Measurements from ENCODE around the gene ELOF1. TPM values are rescaled to one million over a fixed set of nuclear protein-coding genes. Genes with fewer than 3 reads are reported as not detected.

ELOF1 gene
- polyA plus RNA-seq, 1 of the 3 experiments (the other 2 are of a cell fraction): 157 TPM

DNA sequence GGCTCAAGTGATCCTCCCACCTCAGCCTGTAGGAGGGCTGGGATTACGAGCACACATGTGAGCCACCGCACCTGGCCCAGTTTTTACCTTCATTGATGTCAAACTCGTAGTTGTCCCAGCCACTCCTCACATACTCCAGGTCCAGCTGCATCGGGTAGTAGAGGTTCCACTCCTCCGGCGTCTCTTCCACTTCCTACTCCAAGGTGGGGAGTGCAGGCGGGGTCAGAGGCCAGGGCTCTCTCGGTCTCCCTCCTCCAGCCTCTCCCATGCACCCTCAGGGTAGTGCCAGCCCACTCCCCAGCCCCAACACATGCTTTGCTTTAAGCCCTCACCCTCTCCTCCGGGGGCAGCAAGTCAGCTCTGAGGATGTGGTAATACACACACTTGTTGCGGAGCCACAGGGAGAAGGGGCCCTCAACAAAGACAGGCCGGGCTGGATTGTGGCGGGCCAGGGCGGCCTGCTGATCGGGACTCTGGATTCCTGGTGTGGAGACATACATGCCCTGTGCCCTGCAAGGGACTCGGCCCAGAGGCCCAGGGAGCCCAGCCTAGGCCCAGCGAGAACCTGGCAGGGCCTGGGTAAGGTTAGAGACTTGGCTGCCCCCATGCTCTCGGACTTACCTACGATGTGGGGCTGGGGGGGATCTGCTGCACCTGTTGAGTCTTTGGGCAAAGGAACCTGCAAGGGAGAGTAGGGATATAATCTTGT is 51.5 kb downstream of the ELOF1 start:
- Histone ChIP-seq H3K36me3 (replicated peaks in 1 of 2; ENCODE audit: control insufficient read depth in 1 of 2, insufficient read depth in 2 of 2, low read length in 1 of 2) (peaks cover 0 to 3% of the 10 kb centered on the region in 2 experiments), H3K4me3 (ENCODE audit: low read depth in 2 of 2, low read length in 1 of 2) (no peak overlapping the region), H3K9me2 (no peaks in the 10 kb centered on the region), H3F3A (replicated peaks; ENCODE audit: insufficient read depth) (peaks cover 7% of the 10 kb centered on the region), H4K20me1 (ENCODE audit: insufficient read depth) (no peaks in the 10 kb centered on the region), H2AFZ (ENCODE audit: low read depth) (no peak overlapping the region), H3K27me3 (ENCODE audit: insufficient read depth) (no peaks in the 10 kb centered on the region), H3K9ac (no peak overlapping the region), H3K4me1 (ENCODE audit: control insufficient read depth in 1 of 2, insufficient read depth in 2 of 2, low read depth in 1 of 2, low read length in 1 of 2) (peaks cover 9 to 12% of the 10 kb centered on the region in 2 experiments; a peak in 2 of 4 replicates), H3K79me2 (ENCODE audit: insufficient read depth) (peaks cover 21% of the 10 kb centered on the region; the same call in 1 of the 2 replicates), H3K27ac (ENCODE audit: low read depth in 2 of 2, low read length in 1 of 2) (no peak overlapping the region), H3K4me2 (no peak overlapping the region), H3K9me3 (no peaks in the 10 kb centered on the region)
- ChIA-PET POLR2A (no interaction called here), CTCF (interaction anchor here (1.0 kb wide), 1 partner anchor 25 kb away, joined by 3 read pairs; no protein-coding TSS in a partner anchor)
- no peak for DNase-seq
- WGBS (ENCODE audit: low lambda C conversion rate): 93% methylated on average over 14 of the region's 18 CpGs
- TF ChIP-seq FOXM1 (IDR thresholded peaks at IDR 0.05; ENCODE audit: low read depth) (no peak), RAD21 (IDR thresholded peaks at IDR 0.05; ENCODE audit: low read length) (no peak), YY1 (IDR thresholded peaks at IDR 0.05; ENCODE audit: low read depth) (no peak), RFX5 (IDR thresholded peaks at IDR 0.05; ENCODE audit: low read length) (no peak), EZH2phosphoT487 (IDR thresholded peaks at IDR 0.05; ENCODE audit: borderline replicate concordance, low read depth) (no peak), MXI1 (IDR thresholded peaks at IDR 0.05; ENCODE audit: low read depth, low read length) (no peak)
- TF ChIP-seq, protein P1, sequence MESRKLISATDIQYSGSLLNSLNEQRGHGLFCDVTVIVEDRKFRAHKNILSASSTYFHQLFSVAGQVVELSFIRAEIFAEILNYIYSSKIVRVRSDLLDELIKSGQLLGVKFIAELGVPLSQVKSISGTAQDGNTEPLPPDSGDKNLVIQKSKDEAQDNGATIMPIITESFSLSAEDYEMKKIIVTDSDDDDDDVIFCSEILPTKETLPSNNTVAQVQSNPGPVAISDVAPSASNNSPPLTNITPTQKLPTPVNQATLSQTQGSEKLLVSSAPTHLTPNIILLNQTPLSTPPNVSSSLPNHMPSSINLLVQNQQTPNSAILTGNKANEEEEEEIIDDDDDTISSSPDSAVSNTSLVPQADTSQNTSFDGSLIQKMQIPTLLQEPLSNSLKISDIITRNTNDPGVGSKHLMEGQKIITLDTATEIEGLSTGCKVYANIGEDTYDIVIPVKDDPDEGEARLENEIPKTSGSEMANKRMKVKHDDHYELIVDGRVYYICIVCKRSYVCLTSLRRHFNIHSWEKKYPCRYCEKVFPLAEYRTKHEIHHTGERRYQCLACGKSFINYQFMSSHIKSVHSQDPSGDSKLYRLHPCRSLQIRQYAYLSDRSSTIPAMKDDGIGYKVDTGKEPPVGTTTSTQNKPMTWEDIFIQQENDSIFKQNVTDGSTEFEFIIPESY (IDR thresholded peaks at IDR 0.05; ENCODE audit: borderline replicate concordance, low read depth): no peak
- TF ChIP-seq, protein P2, sequence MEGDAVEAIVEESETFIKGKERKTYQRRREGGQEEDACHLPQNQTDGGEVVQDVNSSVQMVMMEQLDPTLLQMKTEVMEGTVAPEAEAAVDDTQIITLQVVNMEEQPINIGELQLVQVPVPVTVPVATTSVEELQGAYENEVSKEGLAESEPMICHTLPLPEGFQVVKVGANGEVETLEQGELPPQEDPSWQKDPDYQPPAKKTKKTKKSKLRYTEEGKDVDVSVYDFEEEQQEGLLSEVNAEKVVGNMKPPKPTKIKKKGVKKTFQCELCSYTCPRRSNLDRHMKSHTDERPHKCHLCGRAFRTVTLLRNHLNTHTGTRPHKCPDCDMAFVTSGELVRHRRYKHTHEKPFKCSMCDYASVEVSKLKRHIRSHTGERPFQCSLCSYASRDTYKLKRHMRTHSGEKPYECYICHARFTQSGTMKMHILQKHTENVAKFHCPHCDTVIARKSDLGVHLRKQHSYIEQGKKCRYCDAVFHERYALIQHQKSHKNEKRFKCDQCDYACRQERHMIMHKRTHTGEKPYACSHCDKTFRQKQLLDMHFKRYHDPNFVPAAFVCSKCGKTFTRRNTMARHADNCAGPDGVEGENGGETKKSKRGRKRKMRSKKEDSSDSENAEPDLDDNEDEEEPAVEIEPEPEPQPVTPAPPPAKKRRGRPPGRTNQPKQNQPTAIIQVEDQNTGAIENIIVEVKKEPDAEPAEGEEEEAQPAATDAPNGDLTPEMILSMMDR (IDR thresholded peaks at IDR 0.05): no peak
- TF ChIP-seq, protein P3, sequence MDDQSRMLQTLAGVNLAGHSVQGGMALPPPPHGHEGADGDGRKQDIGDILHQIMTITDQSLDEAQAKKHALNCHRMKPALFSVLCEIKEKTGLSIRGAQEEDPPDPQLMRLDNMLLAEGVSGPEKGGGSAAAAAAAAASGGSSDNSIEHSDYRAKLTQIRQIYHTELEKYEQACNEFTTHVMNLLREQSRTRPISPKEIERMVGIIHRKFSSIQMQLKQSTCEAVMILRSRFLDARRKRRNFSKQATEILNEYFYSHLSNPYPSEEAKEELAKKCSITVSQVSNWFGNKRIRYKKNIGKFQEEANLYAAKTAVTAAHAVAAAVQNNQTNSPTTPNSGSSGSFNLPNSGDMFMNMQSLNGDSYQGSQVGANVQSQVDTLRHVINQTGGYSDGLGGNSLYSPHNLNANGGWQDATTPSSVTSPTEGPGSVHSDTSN (IDR thresholded peaks at IDR 0.05): no peak

DNA sequence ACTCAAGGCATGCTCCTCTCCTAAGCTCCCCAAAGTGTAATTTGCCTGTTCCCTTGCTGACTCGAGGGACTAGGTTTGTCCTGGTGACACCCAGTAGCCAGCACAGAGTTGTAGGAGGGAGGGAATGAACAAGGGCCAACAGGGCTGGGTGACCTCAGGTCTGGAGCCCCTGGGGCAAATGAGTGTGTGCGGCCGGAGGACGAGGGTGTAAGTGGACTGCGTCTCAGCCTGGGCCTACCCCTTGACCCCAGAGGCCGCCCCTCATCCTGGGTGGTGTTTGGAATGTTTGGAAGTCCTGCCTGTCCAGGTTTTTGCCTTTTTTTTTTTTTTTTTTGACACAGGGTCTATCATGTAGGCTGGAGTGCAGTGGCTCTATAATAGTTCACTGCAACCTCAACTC is 52.1 kb downstream of the ELOF1 start:
- Histone ChIP-seq H4K20me1 (ENCODE audit: insufficient read depth) (no peaks in the 10 kb centered on the region), H3K9me3 (no peaks in the 10 kb centered on the region), H3K27me3 (ENCODE audit: insufficient read depth) (no peaks in the 10 kb centered on the region), H3K4me2 (no peak overlapping the region), H3K4me3 (ENCODE audit: low read depth in 2 of 2, low read length in 1 of 2) (no peak overlapping the region), H3K79me2 (ENCODE audit: insufficient read depth) (peaks cover 22% of the 10 kb centered on the region; the same call in 1 of the 2 replicates), H3K36me3 (replicated peaks in 1 of 2; ENCODE audit: control insufficient read depth in 1 of 2, insufficient read depth in 2 of 2, low read length in 1 of 2) (peaks cover 0 to 3% of the 10 kb centered on the region in 2 experiments), H3K9ac (no peak overlapping the region), H3F3A (replicated peaks; ENCODE audit: insufficient read depth) (peaks cover 7% of the 10 kb centered on the region), H3K9me2 (no peaks in the 10 kb centered on the region), H3K4me1 (ENCODE audit: control insufficient read depth in 1 of 2, insufficient read depth in 2 of 2, low read depth in 1 of 2, low read length in 1 of 2) (peaks cover 9 to 12% of the 10 kb centered on the region in 2 experiments; a peak in 2 of 4 replicates), H3K27ac (ENCODE audit: low read depth in 2 of 2, low read length in 1 of 2) (no peak overlapping the region), H2AFZ (ENCODE audit: low read depth) (no peak overlapping the region)
- POLR2A ChIA-PET: no interaction called here
- no peak for DNase-seq
- WGBS (ENCODE audit: low lambda C conversion rate): 94% methylated on average over 6 of the region's 6 CpGs
- TF ChIP-seq, protein P4, sequence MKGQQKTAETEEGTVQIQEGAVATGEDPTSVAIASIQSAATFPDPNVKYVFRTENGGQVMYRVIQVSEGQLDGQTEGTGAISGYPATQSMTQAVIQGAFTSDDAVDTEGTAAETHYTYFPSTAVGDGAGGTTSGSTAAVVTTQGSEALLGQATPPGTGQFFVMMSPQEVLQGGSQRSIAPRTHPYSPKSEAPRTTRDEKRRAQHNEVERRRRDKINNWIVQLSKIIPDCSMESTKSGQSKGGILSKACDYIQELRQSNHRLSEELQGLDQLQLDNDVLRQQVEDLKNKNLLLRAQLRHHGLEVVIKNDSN (IDR thresholded peaks at IDR 0.05; ENCODE audit: borderline replicate concordance, low read depth): no peak
- TF ChIP-seq NRF1 (IDR thresholded peaks at IDR 0.05; ENCODE audit: low read depth, low read length) (no peak), FOXM1 (IDR thresholded peaks at IDR 0.05; ENCODE audit: low read depth) (no peak)
- TF ChIP-seq, protein P5, sequence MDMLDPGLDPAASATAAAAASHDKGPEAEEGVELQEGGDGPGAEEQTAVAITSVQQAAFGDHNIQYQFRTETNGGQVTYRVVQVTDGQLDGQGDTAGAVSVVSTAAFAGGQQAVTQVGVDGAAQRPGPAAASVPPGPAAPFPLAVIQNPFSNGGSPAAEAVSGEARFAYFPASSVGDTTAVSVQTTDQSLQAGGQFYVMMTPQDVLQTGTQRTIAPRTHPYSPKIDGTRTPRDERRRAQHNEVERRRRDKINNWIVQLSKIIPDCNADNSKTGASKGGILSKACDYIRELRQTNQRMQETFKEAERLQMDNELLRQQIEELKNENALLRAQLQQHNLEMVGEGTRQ (IDR thresholded peaks at IDR 0.05; ENCODE audit: borderline replicate concordance, low read depth, low read length): no peak
- CTCF ChIA-PET: interaction anchor here (2.1 kb wide), 1 partner anchor 11 kb away, joined by 8 read pairs; no protein-coding TSS in a partner anchor

All from SK-N-SH (cell line).